HG03196 (cell line): ENCODE results near the gene HS2ST1.
"Not testable (repeated sequence)": the region's sequence is repeated elsewhere in the genome, so short reads cannot be mapped to it uniquely, and the experiment has no call there.

Experiments
- ATAC-seq: cut with Tn5 transposase; IDR thresholded peaks from one replicate; pipeline ENCODE4 v1.9.1; 2021; ENCODE audit not compliant: unreplicated experiment

Gene HS2ST1

DNA sequence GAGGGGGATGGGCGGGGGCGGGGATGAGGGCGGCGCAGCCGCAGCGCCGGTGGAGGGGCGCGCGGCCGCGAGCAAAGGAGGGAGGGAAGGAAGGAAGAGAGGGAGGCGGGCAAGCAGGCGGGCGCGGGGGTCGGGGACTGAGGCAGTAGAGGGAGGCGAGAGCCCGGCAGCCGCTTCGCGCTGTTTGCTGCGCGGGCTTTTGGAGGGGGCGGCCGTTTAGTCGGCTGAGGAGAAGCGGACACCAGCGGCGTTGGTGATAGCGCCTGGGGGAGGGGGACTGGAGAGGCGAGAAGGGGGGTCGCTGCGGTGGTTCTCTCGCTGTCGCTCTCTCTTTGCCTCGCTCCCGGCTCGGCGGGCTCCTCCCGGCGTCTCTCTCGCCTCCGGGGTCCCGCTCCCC is at the start of gene HS2ST1:
Gene HS2ST1, plus strand, starts transcription at position 35 of the 397 bp plus-strand sequence.
- ATAC-seq: peak; percentile 50

DNA sequence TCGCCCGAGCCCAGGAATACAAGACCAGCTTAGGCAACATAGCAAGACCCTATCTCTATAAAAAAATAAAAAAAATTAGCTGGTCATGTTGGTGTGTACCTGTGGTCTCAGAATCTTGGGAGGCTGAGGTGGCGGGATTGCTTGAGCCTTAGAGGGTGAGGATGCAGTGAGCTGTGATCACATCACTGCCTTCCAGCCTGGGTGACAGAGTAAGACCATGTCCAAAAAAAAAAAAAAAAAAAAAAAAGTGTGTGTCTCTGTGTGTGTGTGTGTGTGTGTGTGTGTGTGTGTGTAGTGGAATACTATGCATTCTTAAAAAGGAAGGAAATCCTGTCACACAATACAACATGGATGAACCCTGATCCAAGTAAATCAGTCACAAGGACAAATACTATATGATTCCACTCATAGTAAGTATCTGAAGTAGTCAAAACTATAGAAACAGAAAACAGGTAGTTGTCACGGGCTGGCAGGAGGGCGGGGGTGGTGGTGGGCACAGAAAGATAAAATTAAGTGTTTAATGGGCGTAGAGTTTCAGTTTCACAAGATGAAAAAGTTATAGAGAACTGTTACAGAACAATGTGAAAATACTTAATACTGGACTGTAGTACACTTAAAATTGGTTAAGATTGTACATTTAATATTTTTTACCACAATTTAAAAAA is 48.3 kb upstream of the HS2ST1 start:
- peak; percentile 55 for ATAC-seq

DNA sequence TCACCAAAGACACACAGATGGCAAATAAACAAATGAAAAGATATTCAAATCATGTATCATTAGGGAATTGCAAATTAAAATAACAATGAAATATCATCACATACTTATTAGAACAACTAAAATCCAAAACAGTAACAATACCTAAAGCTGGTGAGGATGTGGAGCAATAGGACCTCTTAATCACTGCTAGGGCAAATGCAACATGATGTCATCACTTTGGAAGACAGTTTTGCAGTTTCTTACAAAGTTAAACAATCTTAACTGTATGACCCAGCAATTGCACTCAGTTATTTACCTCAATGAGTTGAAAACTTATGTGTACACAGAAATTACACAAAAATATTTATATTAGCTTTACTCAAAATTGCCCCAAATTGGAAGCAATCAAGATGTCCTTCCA is 47.8 kb upstream of the HS2ST1 start:
- no peak for ATAC-seq

DNA sequence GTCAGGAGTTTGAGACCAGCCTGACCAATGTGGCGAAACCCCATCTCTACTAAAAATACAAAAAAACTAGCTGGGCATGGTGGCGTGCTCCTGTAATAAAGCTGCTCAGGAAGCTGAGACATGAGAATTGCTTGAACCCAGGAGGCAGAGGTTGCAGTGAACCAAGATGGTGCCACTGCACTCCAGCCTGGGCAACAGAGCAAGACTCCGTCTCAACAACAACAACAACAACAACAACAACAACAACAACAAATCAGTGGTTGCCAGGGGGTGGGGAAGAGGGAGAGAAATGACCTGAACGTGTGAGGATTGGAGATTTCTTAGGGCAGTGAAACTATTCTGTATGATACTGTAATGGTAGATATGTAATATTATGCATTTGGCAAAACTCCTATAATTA is 47.2 kb upstream of the HS2ST1 start:
- not testable (repeated sequence) for ATAC-seq

DNA sequence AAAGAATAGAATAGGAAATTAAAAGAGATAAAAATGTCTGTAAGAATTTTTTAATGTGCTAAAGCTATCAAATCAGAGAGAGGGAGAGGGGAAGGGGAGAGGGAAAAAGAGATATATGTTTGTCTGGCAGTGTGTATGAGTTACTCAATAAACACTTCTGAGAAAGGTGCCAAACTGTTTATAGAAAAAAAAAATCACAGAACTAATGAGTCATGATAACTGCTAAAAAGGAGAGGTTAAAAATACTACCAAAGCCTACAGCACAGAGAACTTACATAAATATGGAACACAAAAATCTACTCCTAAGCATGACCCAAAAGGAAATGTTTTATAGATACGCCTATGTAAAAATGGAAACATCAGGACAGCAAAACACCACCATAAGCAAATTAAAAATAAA is 46.0 kb upstream of the HS2ST1 start:
- no peak for ATAC-seq

DNA sequence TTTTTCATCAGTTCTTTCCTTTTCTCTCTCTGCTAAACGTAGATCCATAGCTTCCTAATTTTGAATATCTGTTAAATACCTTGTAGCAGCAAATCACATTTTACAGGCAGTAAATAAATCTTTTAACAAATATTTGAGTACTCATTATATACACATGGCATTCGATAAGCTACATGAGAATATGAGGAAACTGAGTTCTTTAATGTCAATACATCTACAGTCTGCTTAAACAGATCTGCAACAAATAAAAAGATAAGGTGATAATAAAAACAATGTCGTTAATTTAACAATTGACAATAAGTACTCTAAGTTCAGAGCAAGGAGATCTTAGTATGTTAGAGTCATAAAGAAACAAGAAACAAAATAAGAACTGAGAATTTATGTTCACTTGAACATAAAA is 43.4 kb upstream of the HS2ST1 start:
- ATAC-seq: no peak

DNA sequence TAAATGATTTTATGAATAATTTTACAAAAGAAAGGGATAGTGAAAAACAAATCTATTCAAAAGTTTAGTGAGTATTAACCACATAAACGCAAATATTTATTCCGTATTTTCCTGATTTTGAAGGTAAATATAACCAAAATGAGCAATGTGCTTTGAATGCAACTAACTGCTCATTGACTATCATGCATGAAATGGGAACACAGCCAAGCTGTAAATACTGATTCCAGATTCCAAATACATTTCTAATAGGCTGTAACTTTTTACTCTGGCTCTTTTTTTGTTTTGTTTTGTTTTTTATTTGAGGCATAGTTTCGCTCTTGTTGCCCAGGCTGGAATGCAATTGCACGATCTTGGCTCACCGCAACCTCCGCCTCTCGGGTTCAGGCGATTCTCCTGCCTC is 42.3 kb upstream of the HS2ST1 start:
- no peak for ATAC-seq

DNA sequence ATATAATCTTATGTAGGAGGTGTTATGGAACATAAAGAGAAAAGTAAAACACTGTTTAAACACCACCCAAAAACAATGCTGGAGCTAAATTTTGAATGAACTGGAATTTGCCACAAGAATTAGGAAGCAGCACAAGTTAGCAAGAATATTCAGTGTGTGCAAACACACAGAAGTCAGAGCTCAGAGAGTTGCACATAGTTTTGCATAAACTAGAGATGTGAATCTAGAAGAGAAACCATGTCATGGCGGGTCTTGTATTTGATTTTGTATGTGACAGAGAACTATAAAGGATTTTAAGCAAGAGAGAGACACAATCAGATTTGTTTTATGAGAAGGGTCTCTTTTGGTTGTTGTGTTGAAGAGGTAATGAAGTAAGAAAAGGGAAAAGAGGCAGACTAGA is 38.7 kb upstream of the HS2ST1 start:
- no peak for ATAC-seq

DNA sequence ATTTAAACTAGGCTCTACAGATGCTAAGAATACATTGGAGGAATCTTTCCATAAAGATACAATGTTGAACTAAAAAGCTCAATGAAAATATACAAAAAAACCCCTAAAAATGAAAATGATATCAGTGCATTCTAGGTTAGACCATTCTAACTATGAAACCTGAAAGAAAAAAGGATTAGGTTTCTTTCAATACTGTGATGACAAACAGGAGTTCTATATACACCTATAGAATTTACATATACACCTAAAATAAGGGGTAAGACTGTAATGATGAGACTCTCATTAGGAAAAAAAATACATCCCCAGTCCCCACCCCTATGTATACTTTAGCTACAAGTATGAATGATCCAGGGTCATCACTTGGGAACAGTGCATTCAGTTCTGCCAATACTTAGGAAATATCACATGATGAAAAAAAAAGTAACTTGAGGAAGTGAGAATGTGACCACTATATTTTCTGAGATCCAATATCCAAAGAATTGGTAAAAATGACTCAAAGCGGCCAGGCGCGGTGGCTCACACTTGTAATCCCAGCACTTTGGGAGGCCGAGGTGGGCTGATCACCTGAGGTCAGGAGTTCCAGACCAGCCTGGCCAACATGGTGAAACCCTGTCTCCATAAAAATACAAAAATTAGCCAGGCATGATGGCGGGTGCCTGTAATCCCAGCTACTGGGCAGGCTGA is 26.8 kb upstream of the HS2ST1 start:
- ATAC-seq: no peak

DNA sequence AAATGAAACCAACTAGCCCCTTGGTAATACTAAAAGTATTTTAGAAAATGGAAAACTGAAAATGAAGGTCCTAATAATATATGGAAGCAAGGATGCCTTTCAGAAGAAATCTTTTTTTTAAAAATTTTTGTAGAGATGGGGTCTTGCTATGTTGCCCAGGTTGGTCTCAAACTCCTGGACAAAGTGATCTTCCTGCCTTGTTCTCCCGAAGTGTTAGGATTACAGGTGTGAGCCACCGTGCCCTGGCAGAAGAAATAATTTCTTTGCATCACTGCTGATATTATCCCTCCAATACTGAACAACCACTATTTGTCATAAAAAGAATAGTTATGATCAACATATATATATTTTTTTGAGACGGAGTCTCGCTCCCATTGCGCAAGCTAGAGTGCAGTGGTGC is 26.1 kb upstream of the HS2ST1 start:
- ATAC-seq: no peak

DNA sequence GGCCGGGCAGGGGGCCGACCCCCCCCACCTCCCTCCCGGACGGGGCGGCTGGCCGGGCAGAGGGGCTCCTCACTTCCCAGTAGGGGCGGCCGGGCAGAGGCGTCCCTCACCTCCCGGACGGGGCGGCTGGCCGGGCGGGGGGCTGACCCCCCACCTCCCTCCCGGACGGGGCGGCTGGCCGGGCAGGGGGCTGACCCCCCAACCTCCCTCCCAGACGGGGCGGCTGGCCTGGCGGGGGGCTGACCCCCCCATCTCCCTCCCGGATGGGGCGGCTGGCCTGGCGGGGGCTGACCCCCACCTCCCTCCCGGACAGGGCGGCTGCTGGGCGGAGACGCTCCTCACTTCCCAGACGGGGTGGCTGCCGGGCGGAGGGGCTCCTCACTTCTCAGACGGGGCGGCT is 15.0 kb upstream of the HS2ST1 start:
- not testable (repeated sequence) for ATAC-seq

DNA sequence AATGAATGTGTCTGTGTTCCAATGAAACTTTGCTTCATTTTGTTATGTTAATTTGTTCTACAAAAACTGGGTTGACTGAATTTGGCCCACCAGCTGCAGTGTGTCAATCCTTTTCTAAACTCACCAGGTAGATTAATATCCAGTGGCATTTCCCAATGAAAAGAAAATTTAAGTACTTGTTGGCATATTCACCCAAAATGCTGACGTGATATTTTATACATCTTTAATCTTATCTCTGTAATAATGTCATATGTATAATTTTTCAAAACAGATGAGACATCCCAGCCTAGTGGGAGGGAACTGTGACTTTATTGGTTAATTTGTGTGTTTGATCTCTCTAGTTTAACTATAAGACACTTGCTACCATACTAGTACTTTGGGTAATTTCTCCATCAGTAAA is 8.6 kb upstream of the HS2ST1 start:
- ATAC-seq: no peak

DNA sequence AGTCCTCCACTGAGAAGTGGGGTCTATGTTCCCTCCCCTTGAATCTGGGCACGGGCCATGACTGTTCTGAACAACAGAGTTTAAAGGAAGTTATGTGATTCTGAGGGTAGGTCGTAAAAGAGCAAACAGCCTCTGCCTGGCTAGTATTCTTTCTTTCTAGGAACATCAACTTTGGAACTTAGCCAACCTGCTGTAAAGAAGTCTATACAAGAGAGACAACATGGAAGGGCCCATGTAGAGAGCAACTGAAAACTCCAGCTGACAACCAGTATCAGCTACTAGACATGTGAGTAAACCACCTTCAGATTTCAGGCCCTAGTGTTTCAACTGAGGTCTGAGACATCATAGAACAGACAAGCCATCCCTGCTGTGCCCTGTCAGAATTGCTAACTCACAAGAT is 8.0 kb upstream of the HS2ST1 start:
- no peak for ATAC-seq

DNA sequence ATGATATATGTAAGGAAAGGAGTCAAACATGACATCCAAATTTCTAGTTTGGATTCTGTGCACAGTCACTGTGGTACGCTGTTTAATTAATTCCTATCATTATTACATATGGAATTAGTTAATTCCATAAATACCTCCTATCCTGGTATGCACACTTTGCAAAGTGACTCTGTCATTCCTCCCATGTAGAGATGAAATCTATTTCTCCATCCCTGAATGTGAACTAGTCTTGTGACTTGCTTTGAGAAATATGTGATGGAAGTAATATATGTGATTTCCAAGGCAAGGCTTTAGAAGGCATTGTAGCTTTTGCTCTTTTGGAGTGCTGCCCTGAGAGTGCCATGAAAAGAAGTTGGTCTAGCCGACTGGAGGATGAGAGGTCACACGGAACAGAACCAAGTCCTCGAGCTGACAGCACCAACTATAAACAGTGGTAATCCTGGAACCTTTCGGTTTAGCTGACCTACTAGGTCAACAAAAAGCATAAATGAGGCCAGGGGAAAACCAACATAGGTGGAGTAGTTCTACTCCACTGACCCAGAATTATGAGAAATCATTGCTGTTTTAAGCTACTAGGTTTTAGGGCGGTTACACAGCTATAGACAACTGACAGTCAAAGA is 2.0 kb upstream of the HS2ST1 start:
- no peak for ATAC-seq

DNA sequence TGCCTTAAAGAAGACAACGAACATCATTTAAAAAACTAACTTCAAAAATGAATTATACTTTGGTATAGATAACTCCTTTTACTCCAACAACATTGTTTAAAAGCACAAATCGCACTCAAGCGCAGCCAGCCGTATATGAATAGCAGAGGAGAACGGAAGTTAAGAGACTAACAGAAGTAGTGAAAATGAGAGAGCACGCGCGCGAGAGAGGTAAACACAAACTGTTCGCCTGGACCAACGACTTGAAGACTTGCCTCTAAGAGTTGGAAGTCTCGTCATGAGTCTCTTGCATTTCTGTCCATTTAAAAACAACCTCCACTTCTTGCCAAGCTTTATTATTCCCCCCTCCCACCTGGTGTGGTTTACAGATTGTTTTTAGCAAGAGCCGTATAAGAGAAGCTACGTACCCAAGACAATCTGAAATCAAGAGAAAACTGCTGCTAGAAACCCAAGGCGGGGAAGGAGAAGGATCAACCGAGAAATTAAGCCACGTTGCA is 988 bp upstream of the HS2ST1 start:
- ATAC-seq: no peak

DNA sequence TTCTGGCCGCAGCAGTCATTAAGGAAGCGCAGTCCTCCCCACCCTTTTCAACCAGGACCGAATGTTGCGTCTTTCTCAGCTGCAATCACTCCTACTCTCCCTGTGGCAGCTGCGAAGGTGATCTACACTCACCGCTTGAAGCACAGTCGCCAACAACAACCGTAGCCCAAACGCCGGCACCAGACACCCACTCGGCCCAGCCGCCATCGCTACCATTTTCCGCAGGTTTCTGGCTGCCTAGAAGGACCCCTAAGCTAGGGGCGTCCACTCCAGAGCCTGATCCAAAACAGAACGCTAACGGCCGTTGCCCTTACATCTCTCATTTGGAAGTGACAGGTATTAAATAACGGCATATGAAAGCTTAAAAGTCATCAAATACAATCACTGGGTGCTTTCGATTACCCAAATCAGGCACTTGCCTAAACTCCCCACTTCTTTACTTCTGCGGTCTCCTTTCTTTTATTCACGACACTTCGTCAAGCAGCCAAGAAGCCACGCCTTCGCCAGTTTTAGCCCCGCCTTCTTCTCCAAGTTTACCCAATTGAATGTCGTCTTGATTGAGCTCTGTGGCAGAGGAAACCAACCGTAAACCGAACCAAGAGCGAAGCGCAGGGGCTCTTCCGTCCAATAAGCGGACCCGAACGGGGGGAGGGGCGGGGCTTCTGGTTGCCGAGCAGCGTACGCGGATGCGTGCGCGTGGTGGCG is 387 bp upstream of the HS2ST1 start, which contains the start of gene SELENOF:
Gene SELENOF, minus strand, starts transcription at position 231 of the 705 bp plus-strand sequence. Its CDS starts 15 bp downstream, at position 216.
- ATAC-seq: peak; percentile 80

DNA sequence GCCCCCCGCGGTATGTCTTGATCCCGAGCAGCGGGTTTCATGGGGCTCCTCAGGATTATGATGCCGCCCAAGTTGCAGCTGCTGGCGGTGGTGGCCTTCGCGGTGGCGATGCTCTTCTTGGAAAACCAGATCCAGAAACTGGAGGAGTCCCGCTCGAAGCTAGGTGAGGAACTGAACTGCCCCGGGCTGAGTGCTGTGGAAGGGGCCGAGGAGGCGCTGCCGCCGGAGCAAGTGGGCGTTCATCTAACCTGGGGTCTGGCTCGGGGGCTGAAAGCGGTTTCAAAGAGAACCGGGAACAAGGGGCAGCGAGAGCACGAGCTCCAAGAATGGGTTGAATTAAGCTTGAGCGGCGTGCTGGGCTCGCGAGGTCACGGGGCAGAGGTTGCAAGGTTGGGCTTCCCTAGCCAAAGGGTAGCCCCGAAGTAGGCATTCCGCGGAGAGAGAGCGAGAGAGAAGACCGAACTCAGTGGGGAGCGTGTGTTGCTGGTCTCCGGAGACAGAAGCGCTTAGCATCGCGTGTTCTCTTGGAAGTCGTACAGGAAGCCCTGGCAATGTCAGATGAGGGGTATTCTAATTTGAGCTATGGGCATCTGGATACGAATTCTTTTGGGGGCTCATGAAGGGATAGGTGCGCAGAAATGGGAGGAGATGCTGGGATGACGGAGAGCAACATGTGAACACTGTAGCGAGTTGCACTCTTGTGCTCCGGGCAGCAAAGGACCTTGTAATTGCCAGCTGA is 732 bp downstream of the HS2ST1 start:
- peak; percentile 26 for ATAC-seq

DNA sequence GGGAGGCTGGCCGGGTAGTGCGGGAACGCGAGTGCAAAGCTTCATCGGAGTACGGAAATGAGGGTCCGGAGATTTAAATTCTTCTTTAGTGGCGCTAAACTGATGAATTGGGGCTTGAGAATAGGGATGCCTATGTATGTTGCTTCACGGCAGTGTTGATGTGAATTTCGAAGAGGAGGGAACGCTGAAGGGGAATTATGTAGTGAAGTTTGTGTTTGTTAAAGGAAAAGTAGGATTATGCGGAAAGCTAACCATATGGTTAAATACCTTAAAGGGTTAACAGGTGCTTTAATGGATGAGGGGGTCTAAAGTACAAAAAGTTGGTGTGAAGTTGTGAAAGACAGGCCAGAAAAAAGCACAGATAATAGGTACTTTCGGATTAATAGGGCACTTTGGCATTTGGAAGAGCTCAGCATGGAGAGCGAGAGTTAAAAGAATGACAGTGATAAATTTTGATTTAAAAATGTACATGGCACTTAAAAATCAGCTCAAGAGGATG is 1.4 kb downstream of the HS2ST1 start:
- no peak for ATAC-seq

DNA sequence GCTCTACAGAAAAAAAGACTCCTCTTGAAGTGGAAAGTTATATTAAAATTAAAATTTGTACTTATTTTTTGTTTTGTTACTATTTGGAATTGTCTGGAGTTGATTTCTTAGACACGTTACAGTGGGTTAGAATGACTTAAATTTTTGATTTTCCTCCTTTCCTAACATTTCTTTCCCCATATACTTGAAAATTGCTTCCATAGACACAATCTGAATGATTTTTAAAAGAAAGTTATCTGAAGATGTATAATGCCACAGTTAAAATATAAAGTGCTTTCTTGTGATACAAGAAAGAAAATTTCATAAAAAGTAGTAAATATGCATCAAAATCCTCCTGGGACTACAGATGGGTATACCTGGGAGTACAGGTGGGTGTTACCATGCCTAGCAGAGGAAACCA is 2.3 kb downstream of the HS2ST1 start:
- ATAC-seq: no peak

DNA sequence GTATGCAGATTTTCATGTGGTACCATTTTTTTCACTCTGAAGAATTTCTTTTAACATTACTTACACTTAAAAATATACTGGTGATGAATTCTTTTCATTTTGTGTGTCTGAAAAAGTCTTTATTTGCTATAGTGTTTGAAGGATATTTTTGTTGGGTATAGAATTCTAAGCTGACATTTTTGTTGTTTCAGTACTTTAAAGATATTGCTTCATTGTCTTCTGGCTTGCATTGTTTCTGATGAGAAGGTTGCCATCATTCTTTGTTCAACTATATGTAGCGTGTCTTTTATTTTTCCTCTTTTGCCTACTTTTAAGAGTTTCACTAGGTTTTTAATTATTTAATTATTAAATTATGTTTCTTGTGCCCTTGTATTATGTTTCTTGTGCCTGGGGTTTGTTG is 8.0 kb downstream of the HS2ST1 start:
- ATAC-seq: no peak
